Measurements from ENCODE around the gene CDH8. TPM values are rescaled to one million over a fixed set of nuclear protein-coding genes. Genes with fewer than 3 reads are reported as not detected.

The CDH8 gene
- polyA plus RNA-seq, 1 of the 3 experiments (the other 2 are of a cell fraction): 0.05 TPM

- Histone ChIP-seq H3K9me2 (no peaks in the 10 kb centered on the region), H2AFZ (ENCODE audit: low read depth) (no peak overlapping the region), H3K36me3 (replicated peaks in 1 of 2; ENCODE audit: control insufficient read depth in 1 of 2, insufficient read depth in 2 of 2, low read length in 1 of 2) (no peaks in the 10 kb centered on the region), H3K9ac (no peak overlapping the region), H3K4me3 (ENCODE audit: low read depth in 2 of 2, low read length in 1 of 2) (no peak overlapping the region), H3K27me3 (ENCODE audit: insufficient read depth) (no peaks in the 10 kb centered on the region), H3F3A (replicated peaks; ENCODE audit: insufficient read depth) (no peaks in the 10 kb centered on the region), H3K9me3 (no peaks in the 10 kb centered on the region), H3K27ac (ENCODE audit: low read depth in 2 of 2, low read length in 1 of 2) (no peak overlapping the region), H3K79me2 (ENCODE audit: insufficient read depth) (no peaks in the 10 kb centered on the region), H3K4me2 (no peak overlapping the region), H3K4me1 (ENCODE audit: control insufficient read depth in 1 of 2, insufficient read depth in 2 of 2, low read depth in 1 of 2, low read length in 1 of 2) (peaks cover 0 to 3% of the 10 kb centered on the region in 2 experiments; a peak in 1 of 4 replicates), H4K20me1 (ENCODE audit: insufficient read depth) (no peaks in the 10 kb centered on the region)
- CTCF ChIA-PET: interaction anchor here (1.0 kb wide), 1 partner anchor 14 kb away, joined by 3 read pairs; no protein-coding TSS in a partner anchor
- TF ChIP-seq TAF1 (IDR thresholded peaks at IDR 0.05; ENCODE audit: borderline replicate concordance, low read depth, low read length): no peak
- no peak for TF ChIP-seq USF1 (IDR thresholded peaks at IDR 0.05; ENCODE audit: borderline replicate concordance, low read depth)
- no peak for TF ChIP-seq MXI1 (IDR thresholded peaks at IDR 0.05; ENCODE audit: low read depth, low read length)
- no peak for TF ChIP-seq ZBTB33 (IDR thresholded peaks at IDR 0.05; ENCODE audit: borderline replicate concordance, low read depth)
- TF ChIP-seq MAX (IDR thresholded peaks at IDR 0.05; ENCODE audit: low read depth): no peak
- no peak for TF ChIP-seq FOXJ3 (CRISPR knock-in tag; IDR thresholded peaks at IDR 0.05)
- no peak for TF ChIP-seq MEF2A (IDR thresholded peaks at IDR 0.05; ENCODE audit: borderline replicate concordance, low read depth)
- no peak for TF ChIP-seq USF2 (IDR thresholded peaks at IDR 0.05; ENCODE audit: borderline replicate concordance, low read depth, low read length)
- TF ChIP-seq YY1 (IDR thresholded peaks at IDR 0.05; ENCODE audit: low read depth): no peak
- no peak for DNase-seq
- POLR2A ChIA-PET: no interaction called here
- WGBS (ENCODE audit: low lambda C conversion rate): 22% methylated on average over 3 of the region's 3 CpGs
These were observed 273.2 kb downstream of the CDH8 start for GRCh38 chr16:61763013-61763412.

GRCh38 chr16:61730997-61731396, 305.2 kb downstream of the CDH8 start:
- CTCF ChIA-PET: no interaction called here
- Histone ChIP-seq H3K79me2 (ENCODE audit: insufficient read depth) (no peaks in the 10 kb centered on the region), H3K9ac (no peak overlapping the region), H3K27me3 (ENCODE audit: insufficient read depth) (no peaks in the 10 kb centered on the region), H4K20me1 (ENCODE audit: insufficient read depth) (no peaks in the 10 kb centered on the region), H3K36me3 (replicated peaks in 1 of 2; ENCODE audit: control insufficient read depth in 1 of 2, insufficient read depth in 2 of 2, low read length in 1 of 2) (no peaks in the 10 kb centered on the region), H3K9me2 (no peaks in the 10 kb centered on the region), H2AFZ (ENCODE audit: low read depth) (no peak overlapping the region), H3K4me2 (no peak overlapping the region), H3K4me3 (ENCODE audit: low read depth in 2 of 2, low read length in 1 of 2) (no peak overlapping the region), H3K9me3 (no peaks in the 10 kb centered on the region), H3F3A (replicated peaks; ENCODE audit: insufficient read depth) (no peaks in the 10 kb centered on the region), H3K4me1 (ENCODE audit: control insufficient read depth in 1 of 2, insufficient read depth in 2 of 2, low read depth in 1 of 2, low read length in 1 of 2) (no peaks in the 10 kb centered on the region), H3K27ac (ENCODE audit: low read depth in 2 of 2, low read length in 1 of 2) (no peak overlapping the region)
- DNase-seq: no peak
- no peak for TF ChIP-seq PBX3 (IDR thresholded peaks at IDR 0.05)
- TF ChIP-seq RXRA (IDR thresholded peaks at IDR 0.05; ENCODE audit: borderline replicate concordance, low read depth): no peak
- no peak for TF ChIP-seq FOSL2 (IDR thresholded peaks at IDR 0.05; ENCODE audit: borderline replicate concordance, low read depth)
- no peak for TF ChIP-seq GATA2 (CRISPR knock-in tag; IDR thresholded peaks at IDR 0.05)
- no peak for TF ChIP-seq MEF2A (IDR thresholded peaks at IDR 0.05; ENCODE audit: borderline replicate concordance, low read depth)
- 70% methylated on average over 1 of the region's 1 CpG for WGBS (ENCODE audit: low lambda C conversion rate)
- POLR2A ChIA-PET: no interaction called here

Measured in SK-N-SH (cell line).